GM18909 (cell line): ENCODE results near the gene MT1M.
"Not testable (repeated sequence)": the region's sequence is repeated elsewhere in the genome, so short reads cannot be mapped to it uniquely, and the experiment has no call there.

ENCODE experiments used
- ATAC-seq: cut with Tn5 transposase; IDR thresholded peaks from one replicate; pipeline ENCODE4 v1.9.1; 2021; ENCODE audit warnings: mild to moderate bottlenecking; ENCODE audit not compliant: unreplicated experiment, poor library complexity

Gene MT1M

DNA sequence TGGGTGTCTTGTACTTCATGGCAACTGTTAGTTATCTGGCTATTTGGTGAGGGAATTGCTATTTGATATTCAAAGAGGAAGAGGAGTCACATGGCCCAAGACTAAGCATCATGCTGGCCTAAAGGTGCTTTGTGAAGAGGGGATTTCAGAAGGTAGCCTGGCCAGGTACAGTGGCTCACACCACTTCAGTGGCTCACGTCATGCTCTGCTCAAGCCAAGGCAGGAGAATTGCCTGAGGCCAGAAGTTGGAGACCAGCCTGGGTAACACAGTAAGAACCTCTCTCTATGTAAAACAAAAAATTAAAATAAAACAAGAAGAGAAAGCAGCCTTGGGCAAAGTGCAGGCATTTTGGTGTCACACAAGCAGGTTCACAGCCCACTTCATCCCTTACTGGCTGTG, 12.9 kb downstream of the MT1M start:
- no peak for ATAC-seq

DNA sequence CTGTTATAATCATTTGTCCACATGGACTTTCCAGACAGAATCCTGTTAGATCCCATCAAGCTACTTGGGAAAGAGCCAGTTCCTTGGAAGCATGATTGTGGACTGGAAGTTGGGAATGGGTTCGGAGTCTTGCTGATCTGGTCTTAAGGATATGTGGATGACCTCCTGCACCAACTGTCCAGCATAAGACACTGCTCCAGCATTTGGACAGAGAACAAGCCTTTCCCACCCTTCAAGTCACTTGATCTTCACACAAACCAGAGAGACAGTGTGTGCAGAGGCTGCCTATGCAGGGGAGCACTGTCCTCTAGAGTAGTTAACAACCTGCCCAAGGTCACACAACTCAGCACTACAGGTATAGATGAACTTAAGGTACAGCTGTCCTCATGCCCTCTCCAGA, 13.4 kb downstream of the MT1M start:
- ATAC-seq = no peak

DNA sequence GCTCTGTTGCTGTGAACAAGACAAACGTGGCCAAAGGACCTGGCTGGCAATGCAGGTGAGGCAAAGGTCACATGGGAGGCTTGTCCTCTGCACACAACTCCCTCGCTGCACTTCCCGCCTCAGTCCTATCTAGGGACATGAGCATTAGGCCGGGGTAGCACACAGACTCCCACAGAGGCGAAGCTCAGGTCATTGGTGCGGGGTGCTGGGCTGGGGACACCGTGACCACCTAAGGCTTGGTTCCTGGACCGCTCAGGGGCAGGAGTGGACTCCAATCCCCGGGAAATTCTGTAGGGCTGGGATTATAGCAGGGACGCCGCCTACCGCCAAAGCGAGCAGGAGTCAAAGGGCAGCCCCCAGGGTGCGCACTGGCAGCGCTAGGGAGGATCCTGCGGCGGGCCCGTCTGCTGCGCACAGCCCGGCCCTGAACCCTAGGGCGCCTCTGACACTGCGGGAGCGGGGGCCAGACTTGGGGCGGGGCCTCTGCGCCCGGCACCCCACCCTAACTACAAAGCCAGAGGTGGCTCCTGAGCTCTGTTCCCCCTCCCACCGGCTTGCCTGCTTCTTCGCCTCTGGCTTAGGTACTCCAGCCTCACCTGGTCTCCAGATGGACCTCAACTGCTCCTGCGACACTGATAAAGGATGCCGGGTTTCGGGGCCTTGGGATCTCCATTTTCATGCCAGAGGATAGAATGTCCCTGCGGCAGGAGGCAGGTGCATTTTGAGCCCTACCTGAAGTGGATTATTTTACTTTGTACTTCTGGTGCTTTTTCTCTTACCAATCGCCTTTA, 15.4 kb downstream of the MT1M start:
- no peak for ATAC-seq

DNA sequence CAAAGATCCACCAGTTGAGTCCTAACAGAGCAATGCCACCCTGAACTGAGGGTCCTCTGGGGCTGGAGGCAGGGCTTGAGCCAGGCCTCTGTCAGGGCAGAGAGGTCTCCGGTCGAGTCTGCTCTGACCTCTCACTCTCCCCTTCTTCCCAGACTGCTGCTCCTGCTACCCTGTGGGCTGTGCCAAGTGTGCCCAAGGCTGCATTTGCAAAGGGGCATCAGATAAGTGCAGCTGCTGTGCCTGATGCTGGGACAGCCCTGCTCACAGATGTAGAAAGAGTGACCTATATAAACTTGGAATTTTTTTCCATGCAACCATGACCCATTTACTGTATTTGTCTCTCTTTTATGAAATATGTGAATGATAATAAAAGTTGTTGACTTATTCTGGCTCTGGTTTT, 16.8 kb downstream of the MT1M start:
- ATAC-seq = no peak

DNA sequence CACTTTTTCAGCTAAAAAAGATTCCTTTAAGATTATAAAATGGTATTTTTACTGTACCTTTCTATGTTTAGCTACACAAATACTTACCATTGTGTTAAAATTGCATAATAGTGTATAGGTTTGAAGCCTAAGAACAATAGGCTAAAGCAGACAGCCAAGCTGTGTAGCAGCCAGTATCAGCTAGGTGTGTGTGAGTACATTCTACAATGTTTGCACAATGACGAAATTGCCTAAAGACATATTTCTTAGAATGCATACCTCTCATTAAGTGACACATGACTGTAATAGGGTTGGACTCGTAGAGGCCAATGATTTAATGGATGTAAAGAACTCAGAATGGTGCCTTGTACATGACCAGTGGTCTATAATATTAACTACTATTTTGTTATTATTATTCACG, 17.4 kb downstream of the MT1M start:
- no peak for ATAC-seq

DNA sequence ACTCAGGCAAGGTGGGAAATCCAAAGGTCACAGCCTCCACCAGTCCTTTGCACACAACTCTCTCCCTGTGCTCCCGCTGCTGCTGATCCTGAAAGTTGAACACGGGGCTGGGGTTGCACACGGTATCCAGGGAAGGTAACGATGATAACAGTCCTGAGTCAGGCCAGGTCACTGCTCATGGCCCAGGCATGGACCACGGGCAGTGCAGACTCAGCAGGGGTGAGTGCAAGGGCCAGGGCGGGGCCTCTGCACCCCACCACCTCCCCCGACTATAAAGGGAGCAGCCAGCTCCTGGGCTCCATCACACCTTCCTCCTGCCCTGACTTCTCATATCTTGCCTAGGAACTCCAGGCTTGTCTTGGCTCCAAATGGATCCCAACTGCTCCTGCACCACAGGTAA, 19.1 kb downstream of the MT1M start, which contains the start of gene MT1B:
TSS of gene MT1B (plus strand) at position 301 of the 400 bp plus-strand sequence. CDS start at position 369, 68 bp downstream.
- no peak for ATAC-seq

DNA sequence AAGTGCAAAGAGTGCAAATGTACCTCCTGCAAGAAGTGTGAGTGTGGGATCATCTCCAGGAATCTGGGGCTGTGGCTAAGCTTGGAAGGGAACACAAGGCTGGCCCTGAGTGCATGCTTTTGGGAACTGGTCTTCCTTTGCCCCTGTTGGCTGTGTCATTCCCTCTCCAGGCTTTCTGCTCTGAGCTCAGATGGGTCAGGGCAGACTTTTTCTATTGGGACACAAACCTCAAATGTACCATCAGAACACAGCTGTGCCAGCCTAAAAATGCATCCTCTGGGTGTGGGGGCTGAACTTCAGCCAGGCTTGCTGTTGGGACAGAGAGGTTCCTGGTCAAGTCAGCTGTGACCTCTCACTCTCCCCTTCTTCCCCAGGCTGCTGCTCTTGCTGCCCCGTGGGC, 20.1 kb downstream of the MT1M start:
- ATAC-seq = no peak

DNA sequence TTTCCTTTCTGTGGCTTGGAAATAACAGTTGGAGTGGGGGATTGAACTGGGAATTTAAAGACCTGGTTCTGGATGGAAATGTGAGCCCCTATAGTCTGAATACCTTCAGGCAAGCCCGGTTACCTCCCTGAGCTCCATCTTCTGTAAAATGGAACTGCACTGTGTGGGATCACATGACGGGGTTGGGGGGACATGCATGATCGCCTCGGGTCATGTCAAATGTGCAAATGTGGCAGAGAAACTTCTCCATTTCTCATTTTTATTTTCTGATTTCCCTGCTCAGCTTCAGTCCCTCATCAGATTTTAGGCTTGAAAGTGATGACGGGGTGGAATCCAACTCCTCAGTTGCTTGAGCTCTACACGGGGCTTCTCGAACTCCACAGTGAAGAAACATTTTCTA, 20.8 kb downstream of the MT1M start:
- ATAC-seq = no peak

DNA sequence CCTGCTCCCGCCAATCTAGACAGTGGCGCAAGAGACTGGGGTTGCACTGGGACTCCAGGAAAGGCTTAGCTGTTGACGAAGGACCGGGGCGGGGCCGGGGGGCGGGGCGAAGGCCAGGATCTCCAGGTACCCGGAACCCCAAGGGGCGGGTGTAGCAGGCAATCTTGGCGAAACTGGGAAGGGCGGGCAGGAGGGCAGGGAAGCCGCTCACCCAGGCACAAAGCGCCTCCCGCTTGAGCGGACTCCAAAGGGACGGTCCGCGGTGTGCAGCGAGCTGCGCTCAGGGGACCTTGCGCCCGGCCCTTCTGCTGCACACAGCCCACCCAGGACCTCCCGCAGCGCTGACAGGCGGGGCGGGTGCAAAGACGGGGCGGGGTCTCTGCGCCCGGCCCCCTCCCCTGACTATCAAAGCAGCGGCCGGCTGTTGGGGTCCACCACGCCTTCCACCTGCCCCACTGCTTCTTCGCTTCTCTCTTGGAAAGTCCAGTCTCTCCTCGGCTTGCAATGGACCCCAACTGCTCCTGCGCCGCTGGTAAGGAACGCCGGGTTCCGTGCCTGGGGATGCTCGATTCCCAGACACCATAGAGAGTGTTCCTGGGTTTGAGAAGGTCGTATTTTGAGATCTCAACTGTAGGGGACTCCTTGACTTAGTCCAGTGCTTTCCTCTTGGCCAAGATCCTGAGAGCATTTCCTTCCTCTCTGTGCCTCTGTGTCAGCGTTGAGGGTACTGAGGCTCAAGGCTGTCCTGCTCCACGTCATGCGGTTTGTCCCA, 25.3 kb downstream of the MT1M start, which contains the start of gene MT1F:
TSS of gene MT1F (plus strand) at position 405 of the 772 bp plus-strand sequence. CDS start at position 505, 100 bp downstream.
- no peak for ATAC-seq

DNA sequence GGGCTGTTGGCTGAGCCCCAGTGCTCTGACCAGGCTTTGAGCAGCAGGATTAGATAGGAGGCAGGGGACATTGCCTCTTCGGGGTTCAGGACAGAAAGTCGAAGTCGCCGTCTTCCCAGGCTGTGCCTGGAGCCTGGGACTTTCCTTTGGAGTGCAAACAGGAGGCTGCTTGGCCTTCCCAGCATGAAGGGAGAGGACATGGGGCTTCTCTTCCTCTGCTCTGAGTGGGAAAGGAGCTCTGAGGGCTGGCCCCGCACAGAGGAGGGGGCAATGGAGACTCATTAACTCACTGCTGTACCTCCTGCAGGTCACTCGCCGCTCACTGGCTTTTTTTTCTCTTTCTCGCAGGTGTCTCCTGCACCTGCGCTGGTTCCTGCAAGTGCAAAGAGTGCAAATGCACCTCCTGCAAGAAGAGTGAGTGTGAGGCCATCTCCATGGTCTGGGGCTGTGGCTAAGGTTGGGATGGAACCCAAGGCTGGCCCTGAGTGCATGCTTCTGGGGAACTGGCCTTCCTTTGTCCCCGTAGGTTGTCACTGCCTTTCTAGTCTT, 25.9 kb downstream of the MT1M start:
- no peak for ATAC-seq

DNA sequence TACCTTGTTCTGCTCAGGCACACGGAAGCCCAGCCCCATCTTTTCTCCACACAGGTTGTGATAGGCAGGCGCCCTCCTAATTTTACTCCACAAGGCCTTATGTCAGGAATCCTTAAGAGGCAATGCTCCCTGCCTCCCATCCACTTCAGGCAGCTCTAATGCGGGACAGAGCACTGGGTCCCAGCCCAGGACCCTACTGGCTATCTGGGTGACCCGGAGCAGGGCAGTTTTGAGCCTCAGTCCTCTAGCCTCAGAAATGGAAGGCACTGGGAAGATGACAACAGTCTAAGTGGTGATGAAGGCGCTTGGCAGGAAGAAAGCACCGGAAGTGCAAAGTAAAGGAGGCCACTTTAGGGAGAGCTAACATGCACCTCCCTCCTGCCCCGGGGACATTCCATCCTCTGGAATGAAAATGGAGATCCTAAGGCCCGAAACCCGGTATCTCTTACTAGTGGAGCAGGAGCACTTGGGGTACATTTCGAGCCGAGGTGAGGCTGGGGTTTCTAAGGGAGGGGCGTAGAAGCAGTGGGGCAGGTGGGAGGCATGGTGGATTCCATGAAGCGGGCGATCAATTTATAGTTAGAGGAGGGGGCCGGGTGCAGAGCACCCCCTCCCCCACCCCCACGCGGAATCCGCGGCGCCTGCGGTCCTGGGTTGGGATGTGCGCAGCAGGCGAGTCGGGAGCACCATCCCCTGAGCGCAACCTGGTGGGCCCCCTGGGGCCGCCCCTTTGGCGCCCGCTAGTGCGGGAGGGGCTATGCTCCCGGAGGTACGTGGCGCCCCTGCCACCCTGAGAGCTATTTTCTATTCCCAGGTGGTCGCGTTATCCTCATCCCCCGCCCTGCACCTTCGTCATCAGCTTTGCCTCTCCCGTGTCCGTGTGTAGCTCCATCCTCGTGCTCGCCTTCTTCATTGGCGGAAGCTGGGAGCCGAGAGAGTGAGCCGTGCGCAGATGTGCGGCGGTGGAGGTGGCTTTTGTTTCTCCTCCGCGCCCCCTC, 30.2 kb downstream of the MT1M start:
- no peak for ATAC-seq

DNA sequence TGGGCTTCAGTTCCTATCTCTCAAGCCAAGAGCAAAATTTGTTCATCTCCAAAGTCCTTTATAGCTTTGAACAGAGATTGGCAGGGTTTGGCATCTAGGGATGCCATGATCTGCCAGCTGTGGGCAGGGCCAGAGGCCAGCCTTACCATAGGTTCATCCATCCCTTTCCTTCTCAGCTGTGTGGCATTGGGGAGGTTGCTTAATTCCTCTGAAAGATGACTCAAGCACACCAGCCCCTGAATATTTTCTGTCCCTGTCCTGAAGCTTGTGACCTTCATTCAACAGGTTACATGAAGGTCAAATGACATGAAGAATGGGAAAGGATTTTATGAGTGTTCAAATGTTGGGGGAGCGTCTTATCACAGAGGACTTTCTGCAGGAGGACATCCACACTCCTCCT, 32.0 kb downstream of the MT1M start:
- ATAC-seq = no peak

DNA sequence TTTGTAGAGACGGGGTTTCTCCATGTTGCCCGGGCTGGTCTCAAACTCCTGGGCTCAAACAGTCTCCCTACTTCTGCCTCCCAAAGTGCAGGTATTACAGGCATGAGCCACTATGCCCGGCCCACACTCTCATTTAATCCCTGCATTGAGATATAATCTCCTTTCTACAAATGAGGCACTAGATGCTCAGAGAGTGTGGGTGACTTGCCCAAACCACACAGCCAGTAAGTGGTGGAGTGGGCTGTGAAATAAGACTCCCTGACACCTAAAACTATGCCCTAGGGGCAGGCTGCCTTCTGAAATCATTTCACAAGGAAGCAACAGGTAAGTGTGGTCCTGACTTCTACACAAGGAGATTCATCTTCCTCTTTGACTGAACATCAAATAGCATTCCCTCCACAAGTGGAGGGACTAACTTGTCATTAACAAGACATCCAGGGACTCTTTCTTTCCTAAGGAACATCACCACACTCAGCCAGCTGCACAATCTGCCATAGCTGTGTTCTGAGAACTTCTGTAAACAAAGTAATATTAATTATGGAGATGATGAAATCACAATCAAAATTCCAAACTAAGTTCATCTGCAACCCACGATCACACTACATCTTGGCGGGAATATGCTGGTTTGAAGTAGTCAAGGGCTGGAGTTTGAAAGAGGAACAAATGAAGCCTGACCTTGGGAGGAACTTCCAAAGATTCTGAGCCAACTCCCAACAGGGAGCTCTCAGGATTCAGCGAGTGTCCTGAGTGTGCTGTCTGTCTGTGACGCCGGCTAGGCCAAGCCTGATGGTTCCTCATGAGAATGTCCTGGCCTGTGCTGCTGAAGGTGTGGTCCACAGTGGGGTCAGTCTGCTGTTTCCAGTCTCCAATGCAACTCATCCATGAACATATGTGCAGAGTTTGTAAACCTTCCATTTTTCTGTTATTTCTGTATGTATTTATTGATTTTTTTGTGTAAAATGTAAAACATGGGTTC, 33.1 kb downstream of the MT1M start:
- not testable (repeated sequence) for ATAC-seq

DNA sequence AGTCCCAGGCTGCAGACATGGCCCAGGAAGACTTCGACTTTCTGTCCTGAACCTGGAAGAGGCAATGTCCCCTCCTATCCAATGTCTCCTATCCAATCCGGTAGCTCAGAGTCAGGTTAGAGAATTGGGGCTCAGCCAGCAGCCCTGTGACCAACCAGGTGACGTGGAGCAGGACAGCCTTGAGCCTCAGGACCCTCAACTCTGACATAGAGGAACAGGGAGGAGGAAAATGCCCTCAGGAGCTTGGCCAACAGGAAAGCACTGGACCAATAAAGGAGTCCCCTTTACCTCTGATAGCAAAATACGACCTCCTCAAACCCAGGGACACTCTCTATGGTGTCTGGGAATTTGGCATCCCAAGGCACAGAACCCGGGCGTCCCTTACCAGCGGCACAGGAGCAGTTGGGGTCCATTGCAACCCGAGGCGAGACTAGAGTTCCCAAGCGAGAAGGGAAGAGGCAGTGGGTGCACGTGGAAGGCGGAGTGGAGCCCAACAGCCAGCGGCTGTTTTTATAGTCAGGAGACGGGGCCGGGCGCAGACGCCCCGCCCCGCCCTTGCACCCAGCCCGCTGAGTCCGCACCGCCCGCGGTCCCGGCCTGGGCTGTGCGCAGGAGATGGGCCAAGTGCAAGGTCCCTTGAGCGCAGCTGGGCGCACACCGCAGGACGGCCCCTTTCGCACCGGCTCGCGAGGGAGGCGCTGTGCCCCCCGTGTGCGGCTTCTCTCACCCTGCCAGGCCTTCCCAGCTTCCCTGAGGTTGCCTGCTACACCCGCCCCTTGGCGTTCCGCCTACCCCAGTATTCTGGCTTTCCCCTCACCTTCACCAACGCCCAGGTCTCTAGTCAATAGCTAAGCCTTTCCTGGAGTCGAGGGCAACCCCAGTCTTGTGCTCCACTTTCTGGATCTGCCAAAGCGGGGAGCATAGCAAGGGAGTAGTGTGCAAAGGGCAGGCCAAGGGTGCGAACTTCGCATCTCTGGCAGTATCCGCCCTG, 35.4 kb downstream of the MT1M start, which contains the start of gene MT1G:
TSS of gene MT1G (minus strand) at position 485 of the 991 bp plus-strand sequence. CDS start at position 413, 72 bp downstream.
- no peak for ATAC-seq

DNA sequence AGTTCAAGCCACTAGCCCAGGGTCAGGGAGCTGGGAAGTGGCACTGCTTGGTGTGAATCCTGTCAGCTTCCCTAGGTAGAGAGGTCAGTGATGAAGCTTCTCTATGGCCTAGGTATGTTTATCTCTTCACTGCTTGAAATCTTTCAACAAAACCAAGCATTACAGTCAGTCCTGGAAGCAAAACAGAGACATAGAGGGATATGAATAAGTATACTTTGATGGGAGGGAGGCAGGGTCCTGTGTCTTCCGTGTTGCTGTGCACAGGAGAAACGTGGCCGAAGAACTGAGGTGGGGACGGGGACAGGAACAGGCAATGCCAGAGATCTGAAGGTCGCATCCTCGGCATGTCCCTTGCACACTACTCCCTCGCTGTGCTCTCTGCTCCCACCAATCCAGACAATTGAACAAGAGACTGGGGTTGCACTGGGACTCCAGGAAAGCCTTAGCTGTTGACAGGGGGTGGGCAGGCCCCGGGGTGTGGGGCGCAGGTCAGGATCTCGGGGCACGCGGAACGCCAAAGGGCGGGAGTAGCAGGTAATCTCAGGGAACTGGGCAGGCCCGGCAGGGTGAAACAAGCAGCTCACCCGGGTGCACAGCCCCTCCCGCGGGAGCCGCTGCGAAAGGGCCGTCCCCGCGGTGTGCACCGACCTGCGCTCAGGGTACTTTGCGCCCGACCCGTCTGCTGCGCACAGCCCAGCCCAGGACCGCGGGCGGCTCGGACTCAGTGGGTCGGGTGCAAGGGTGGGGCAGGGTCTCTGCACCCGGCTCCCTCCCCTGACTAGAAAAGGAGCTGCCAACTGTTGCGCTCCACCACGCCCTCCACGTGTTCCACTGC, 36.8 kb downstream of the MT1M start, which contains the start of gene MT1H:
TSS of gene MT1H (plus strand) at position 810 of the 835 bp plus-strand sequence. CDS start 71 bp downstream, outside the sequence.
- ATAC-seq = no peak

DNA sequence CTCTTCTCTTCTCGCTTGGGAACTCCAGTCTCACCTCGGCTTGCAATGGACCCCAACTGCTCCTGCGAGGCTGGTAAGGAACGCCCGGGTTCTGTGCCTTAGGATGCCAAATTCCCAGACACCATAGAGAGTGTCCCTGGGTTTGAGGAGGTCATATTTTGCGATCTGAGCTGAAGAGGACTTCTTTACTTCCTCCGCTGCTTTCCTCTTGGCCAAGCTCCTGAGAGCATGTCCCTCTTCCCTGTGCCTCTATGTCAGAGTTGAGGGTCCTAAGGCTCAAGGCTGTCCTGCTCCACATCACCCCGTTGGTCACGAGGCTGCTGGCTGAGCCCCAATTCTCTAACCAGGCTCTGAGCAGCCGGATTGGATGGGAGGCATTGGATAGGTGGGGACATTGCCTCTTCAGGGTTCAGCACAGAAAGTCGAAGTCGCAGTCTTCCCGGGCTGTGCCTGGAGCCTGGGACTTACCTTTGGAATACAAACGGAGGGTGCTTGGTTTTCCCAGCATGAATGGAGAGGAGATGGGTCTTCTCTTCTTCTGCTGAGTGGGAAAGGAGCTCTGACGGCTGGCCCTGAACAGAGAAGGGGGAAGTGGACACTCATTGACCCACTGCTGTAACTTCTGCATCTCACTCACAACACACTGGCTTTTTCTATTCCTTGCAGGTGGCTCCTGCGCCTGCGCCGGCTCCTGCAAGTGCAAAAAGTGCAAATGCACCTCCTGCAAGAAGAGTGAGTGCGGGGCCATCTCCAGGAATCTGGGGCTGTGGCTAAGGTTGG, 37.6 kb downstream of the MT1M start:
- ATAC-seq = no peak
